Jurkat, Clone E6-1 (cell line): ENCODE results near the gene GAL3ST2.

Source experiments
- DNase-seq: peaks from one replicate; pipeline ENCODE4 v3.0.0-alpha.2; 2011; ENCODE audit warnings: low read depth, low spot score
- H3K4me3 ChIP-seq: 2 replicates; pipeline ENCODE4 v1.5.1; 2011; ENCODE audit warnings: mild to moderate bottlenecking, low read length, control low read depth, moderate library complexity

The GAL3ST2 gene

GRCh38 chr2:241850544-241851324 is 74.1 kb downstream of the GAL3ST2 start:
- DNase-seq: no peak
- no peak overlapping the region for H3K4me3 ChIP-seq

GRCh38 chr2:241851325-241852115 is 74.9 kb downstream of the GAL3ST2 start:
- no peak overlapping the region for H3K4me3 ChIP-seq
- no peak for DNase-seq

GRCh38 chr2:241852116-241852980 is 75.7 kb downstream of the GAL3ST2 start:
- no peak overlapping the region for H3K4me3 ChIP-seq
- DNase-seq: no peak

GRCh38 chr2:241852981-241853631 is 76.5 kb downstream of the GAL3ST2 start:
- no peak for DNase-seq
- H3K4me3 ChIP-seq: no peak overlapping the region
